SU-DHL-6 (cell line): ENCODE data around the gene CCDC88C.

ENCODE experiments used
- H2AFZ ChIP-seq: fragments of 200-600 bp; sonication (generic); 2 replicates; pipeline ENCODE4 v1.6.1; 2014; ENCODE audit warnings: low read depth, mild to moderate bottlenecking, moderate library complexity, mixed read lengths, antibody characterized with exemption, low read length; ENCODE audit not compliant: severe bottlenecking
- H3F3A ChIP-seq: fragments of 200-600 bp; shearing (Covaris generic); 2 replicates; pipeline ENCODE4 v1.6.0; 2016; ENCODE audit warnings: antibody characterized with exemption, mild to moderate bottlenecking; ENCODE audit not compliant: insufficient read depth
- H3K27ac ChIP-seq: fragments of 200-600 bp; sonication (generic); 2 replicates; pipeline ENCODE4 v1.5.1; 2016; ENCODE audit warnings: low read depth, mild to moderate bottlenecking, low read length, moderate library complexity, mixed read lengths
- H3K27me3 ChIP-seq: fragments of 200-600 bp; sonication (generic), shearing (Covaris generic); 2 replicates; pipeline ENCODE4 v1.6.0; 2014; ENCODE audit warnings: mild to moderate bottlenecking, low read length
- H3K36me3 ChIP-seq: fragments of 200-600 bp; sonication (generic); 2 replicates; pipeline ENCODE4 v1.6.1; 2014; ENCODE audit warnings: mild to moderate bottlenecking, low read length, mixed read lengths
- H3K4me2 ChIP-seq: fragments of 300-600, 200-600 bp; shearing (Covaris generic), sonication (generic); 2 replicates; pipeline ENCODE4 v1.6.0; 2014; ENCODE audit warnings: low read length, low read depth, mild to moderate bottlenecking; ENCODE audit not compliant: poor library complexity, severe bottlenecking
- H3K4me3 ChIP-seq: fragments of 200-600 bp; sonication (generic); 2 replicates; pipeline ENCODE4 v1.5.1; 2014; ENCODE audit warnings: antibody characterized with exemption, low read length, mild to moderate bottlenecking, mixed read lengths; ENCODE audit not compliant: insufficient read depth, poor library complexity, severe bottlenecking
- H3K79me2 ChIP-seq: fragments of 200-600 bp; sonication (generic); 2 replicates; pipeline ENCODE4 v1.6.1; 2014; ENCODE audit warnings: mild to moderate bottlenecking, low read length, moderate library complexity; ENCODE audit not compliant: insufficient read depth
- H3K9ac ChIP-seq: fragments of 200-600 bp; sonication (generic); 2 replicates; pipeline ENCODE4 v1.7.0; 2014; ENCODE audit warnings: mild to moderate bottlenecking, low read length
- H3K9me2 ChIP-seq: fragments of 200-600 bp; sonication (generic); replicated peaks from 2 replicates; pipeline ENCODE4 v1.6.1; 2014; ENCODE audit warnings: low read length; ENCODE audit not compliant: insufficient read depth
- H3K9me3 ChIP-seq: fragments of 200-600 bp; sonication (generic); 2 replicates; pipeline ENCODE4 v1.6.1; 2014; ENCODE audit warnings: low read length, mixed read lengths; ENCODE audit not compliant: insufficient read depth
- H4K20me1 ChIP-seq: fragments of 200-600 bp; sonication (generic); 2 replicates; pipeline ENCODE4 v1.6.1; 2014; ENCODE audit warnings: low read depth, mild to moderate bottlenecking, antibody characterized with exemption, low read length, moderate library complexity, mixed read lengths
- CTCF ChIP-seq: fragments of 200-600 bp; sonication (generic); IDR thresholded peaks from one replicate; pipeline ENCODE4 v1.5.1; 2017; ENCODE audit warnings: antibody characterized with exemption, mild to moderate bottlenecking, low read length, moderate library complexity; ENCODE audit not compliant: insufficient read depth, poor library complexity, severe bottlenecking
- EZH2phosphoT487 ChIP-seq: fragments of 200-600 bp; sonication (generic), shearing (Covaris generic); conservative IDR thresholded peaks from 2 replicates; pipeline ENCODE4 v1.6.1; 2018; ENCODE audit warnings: mild to moderate bottlenecking, antibody characterized with exemption, low read length, moderate library complexity, mixed read lengths

The CCDC88C gene

GRCh38 chr14:91305650-91306431 lies 111.8 kb downstream of the CCDC88C start:
- Histone ChIP-seq H2AFZ (no peak overlapping the region), H3F3A (peaks cover 4% of the 10 kb centered on the region; the same call in 1 of the 2 replicates), H3K4me3 (no peak overlapping the region), H3K9me2 (no peaks in the 10 kb centered on the region), H3K27ac (no peak overlapping the region), H3K9me3 (no peaks in the 10 kb centered on the region), H3K27me3 (no peaks in the 10 kb centered on the region), H4K20me1 (0 out of 2 replicates have a peak, but pooled peaks cover 2% of the 10 kb centered on the region), H3K79me2 (no peaks in the 10 kb centered on the region), H3K4me2 (no peak overlapping the region), H3K36me3 (peaks cover 24% of the 10 kb centered on the region), H3K9ac (no peak overlapping the region)
- TF ChIP-seq CTCF: no peak
- no peak for TF ChIP-seq EZH2phosphoT487

GRCh38 chr14:91303924-91304229 lies 113.7 kb downstream of the CCDC88C start:
- Histone ChIP-seq H3K9ac (no peak overlapping the region), H3K27ac (no peak overlapping the region), H3K4me3 (no peak overlapping the region), H4K20me1 (no peaks in the 10 kb centered on the region), H3K27me3 (no peaks in the 10 kb centered on the region), H3K79me2 (no peaks in the 10 kb centered on the region), H3K4me2 (no peak overlapping the region), H3K36me3 (peaks cover 24% of the 10 kb centered on the region), H3F3A (peaks cover 4% of the 10 kb centered on the region; the same call in 1 of the 2 replicates), H3K9me3 (no peaks in the 10 kb centered on the region), H3K9me2 (no peaks in the 10 kb centered on the region), H2AFZ (no peak overlapping the region)
- TF ChIP-seq CTCF (no peak), EZH2phosphoT487 (no peak)

GRCh38 chr14:91303091-91303923 lies 114.3 kb downstream of the CCDC88C start:
- H3K79me2 ChIP-seq: no peaks in the 10 kb centered on the region
- H2AFZ ChIP-seq: no peak overlapping the region
- no peak overlapping the region for H3K4me3 ChIP-seq
- H3K9me2 ChIP-seq: no peaks in the 10 kb centered on the region
- no peak overlapping the region for H3K27ac ChIP-seq
- no peaks in the 10 kb centered on the region for H4K20me1 ChIP-seq
- H3K9ac ChIP-seq: no peak overlapping the region
- TF ChIP-seq EZH2phosphoT487 (no peak), CTCF (no peak)
- no peaks in the 10 kb centered on the region for H3K9me3 ChIP-seq
- H3K36me3 ChIP-seq: peaks cover 24% of the 10 kb centered on the region
- H3F3A ChIP-seq: peaks cover 4% of the 10 kb centered on the region; the same call in 1 of the 2 replicates
- H3K4me2 ChIP-seq: no peak overlapping the region
- H3K27me3 ChIP-seq: no peaks in the 10 kb centered on the region
